Measurements from ENCODE around the gene CNDP1. TPM values are rescaled to one million over a fixed set of nuclear protein-coding genes. Genes with fewer than 3 reads are reported as not detected.

CNDP1 gene
- polyA plus RNA-seq, 3 donors: not detected

DNA sequence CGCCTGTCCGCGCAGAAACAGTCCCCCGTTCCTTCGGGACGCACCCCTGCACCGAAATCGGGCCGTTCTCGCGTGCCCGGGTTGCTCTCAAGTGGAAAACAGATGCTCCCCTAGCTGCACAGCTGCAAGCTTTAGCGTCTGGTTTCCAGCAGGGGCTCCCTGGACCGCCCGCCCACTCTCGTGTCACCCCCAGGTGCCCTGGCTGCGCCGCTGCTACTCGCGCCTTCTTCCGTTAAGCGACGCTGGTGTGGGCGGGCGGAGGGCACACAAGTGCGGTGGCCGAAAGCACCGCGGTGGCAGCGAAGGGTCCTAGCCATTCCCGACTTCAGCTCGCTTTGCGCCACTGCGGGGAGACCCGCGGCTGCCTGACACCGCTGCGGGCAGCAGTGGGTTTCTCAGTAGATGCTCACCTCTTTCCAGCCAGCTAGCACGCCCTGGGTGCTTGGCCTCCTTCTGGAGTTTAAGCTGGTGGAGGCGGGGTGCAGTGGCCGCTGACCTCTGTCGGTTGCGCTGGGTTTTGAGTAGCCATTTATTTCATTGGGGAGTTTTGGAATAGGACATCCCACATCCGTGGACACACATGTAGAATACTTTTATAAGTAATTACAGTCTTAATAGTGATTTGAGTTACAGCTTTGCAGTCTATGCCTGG lies 64.2 kb downstream of the CNDP1 start:
- peak overlapping the region; percentile 91 to 95 for H3K4me3 Mint-ChIP-seq
- peaks cover 34 to 38% of the 10 kb centered on the region in 2 donors for H3K4me1 ChIP-seq (ENCODE audit: control insufficient read depth in 1 of 2, insufficient read depth in 2 of 2, low read length in 2 of 2)
- H3K4me2 ChIP-seq (replicated peaks; ENCODE audit: extremely low read depth, low read length, poor library complexity, severe bottlenecking): peak overlapping the region; percentile 92
- H3K9me3 ChIP-seq (replicated peaks in 1 of 2; ENCODE audit: control insufficient read depth in 1 of 2, insufficient read depth in 1 of 2, low read length in 2 of 2): no peaks in the 10 kb centered on the region
- H3K27me3 Mint-ChIP-seq (ENCODE audit: low read depth in 3 of 3): no peaks in the 10 kb centered on the region
- peaks cover 11 to 18% of the 10 kb centered on the region in 2 donors for H3K36me3 Mint-ChIP-seq
- peak overlapping the region; percentile 94 for H2AFZ ChIP-seq (ENCODE audit: insufficient read depth, low read depth, low read length, poor library complexity, severe bottlenecking)
- under 1% methylated on average over 38 of the region's 44 CpGs for WGBS (ENCODE audit: insufficient coverage)
- peak overlapping the region; percentile 58 to 98 for H3K27ac ChIP-seq (ENCODE audit: low read depth in 1 of 2, low read length in 2 of 2)
- peak overlapping the region; percentile 95 for H3K9ac ChIP-seq (ENCODE audit: insufficient read depth, low read length, poor library complexity, severe bottlenecking)
- H3K4me1 Mint-ChIP-seq: peaks cover 43% of the 10 kb centered on the region
- peak overlapping the region; percentile 85 to 97 (median 85) for H3K4me3 ChIP-seq (replicated peaks in 1 of 3; ENCODE audit: low read depth in 2 of 3, low read length in 3 of 3)
- TF ChIP-seq, protein P1, sequence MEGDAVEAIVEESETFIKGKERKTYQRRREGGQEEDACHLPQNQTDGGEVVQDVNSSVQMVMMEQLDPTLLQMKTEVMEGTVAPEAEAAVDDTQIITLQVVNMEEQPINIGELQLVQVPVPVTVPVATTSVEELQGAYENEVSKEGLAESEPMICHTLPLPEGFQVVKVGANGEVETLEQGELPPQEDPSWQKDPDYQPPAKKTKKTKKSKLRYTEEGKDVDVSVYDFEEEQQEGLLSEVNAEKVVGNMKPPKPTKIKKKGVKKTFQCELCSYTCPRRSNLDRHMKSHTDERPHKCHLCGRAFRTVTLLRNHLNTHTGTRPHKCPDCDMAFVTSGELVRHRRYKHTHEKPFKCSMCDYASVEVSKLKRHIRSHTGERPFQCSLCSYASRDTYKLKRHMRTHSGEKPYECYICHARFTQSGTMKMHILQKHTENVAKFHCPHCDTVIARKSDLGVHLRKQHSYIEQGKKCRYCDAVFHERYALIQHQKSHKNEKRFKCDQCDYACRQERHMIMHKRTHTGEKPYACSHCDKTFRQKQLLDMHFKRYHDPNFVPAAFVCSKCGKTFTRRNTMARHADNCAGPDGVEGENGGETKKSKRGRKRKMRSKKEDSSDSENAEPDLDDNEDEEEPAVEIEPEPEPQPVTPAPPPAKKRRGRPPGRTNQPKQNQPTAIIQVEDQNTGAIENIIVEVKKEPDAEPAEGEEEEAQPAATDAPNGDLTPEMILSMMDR (IDR thresholded peaks at IDR 0.05): peak; percentile 22
- peaks cover 0 to 3% (median 0%) of the 10 kb centered on the region in 7 donors for H3K9me3 Mint-ChIP-seq
- H3K36me3 ChIP-seq (replicated peaks in 1 of 2; ENCODE audit: control insufficient read depth in 1 of 2, insufficient read depth in 2 of 2, low read length in 2 of 2): peaks cover 0 to 5% of the 10 kb centered on the region in 2 donors
- intact Hi-C loops (cut with micrococcal nuclease): loop anchor here (10.0 kb wide), 2 partner anchors 104 to 354 kb away; partner anchors contain the start of gene CNDP2 (in 1 of the 2)
- H4K20me1 ChIP-seq (ENCODE audit: insufficient read depth, low read length): peaks cover 31% of the 10 kb centered on the region
- peaks cover 88% of the 10 kb centered on the region for H3K79me2 ChIP-seq (ENCODE audit: insufficient read depth, low read length)
- peak in 2 of 3 donors; percentile 18 to 35 for DNase-seq
- peak overlapping the region; percentile 78 to 99 (median 98) for H3K27ac Mint-ChIP-seq
- H3K27me3 ChIP-seq (ENCODE audit: control insufficient read depth in 2 of 2, insufficient read depth in 2 of 2, low read length in 2 of 2): no peaks in the 10 kb centered on the region

GRCh38 chr18:74604361-74604760 lies 70.1 kb downstream of the CNDP1 start:
- peaks cover 89% of the 10 kb centered on the region for H3K79me2 ChIP-seq (ENCODE audit: insufficient read depth, low read length)
- no peak overlapping the region for H3K27ac Mint-ChIP-seq

More at GRCh38 chr18:74604361-74604760, 70.1 kb downstream of the CNDP1 start:
- Mint-ChIP-seq H3K4me1 (peaks cover 17% of the 10 kb centered on the region), H3K27me3 (ENCODE audit: low read depth in 3 of 3) (no peaks in the 10 kb centered on the region), H3K9me3 (peaks cover 0 to 3% (median 0%) of the 10 kb centered on the region in 7 donors), H3K4me3 (no peak overlapping the region), H3K36me3 (peaks cover 15% of the 10 kb centered on the region in 2 donors)
- intact Hi-C loops (cut with micrococcal nuclease): no loop called here
- Histone ChIP-seq H3K36me3 (replicated peaks in 1 of 2; ENCODE audit: control insufficient read depth in 1 of 2, insufficient read depth in 2 of 2, low read length in 2 of 2) (no peaks in the 10 kb centered on the region), H3K4me1 (ENCODE audit: control insufficient read depth in 1 of 2, insufficient read depth in 2 of 2, low read length in 2 of 2) (no peaks in the 10 kb centered on the region), H3K9ac (ENCODE audit: insufficient read depth, low read length, poor library complexity, severe bottlenecking) (no peak overlapping the region), H3K27me3 (ENCODE audit: control insufficient read depth in 2 of 2, insufficient read depth in 2 of 2, low read length in 2 of 2) (no peaks in the 10 kb centered on the region), H3K27ac (ENCODE audit: low read depth in 1 of 2, low read length in 2 of 2) (no peak overlapping the region), H3K4me3 (replicated peaks in 1 of 3; ENCODE audit: low read depth in 2 of 3, low read length in 3 of 3) (no peak overlapping the region), H2AFZ (ENCODE audit: insufficient read depth, low read depth, low read length, poor library complexity, severe bottlenecking) (no peak overlapping the region), H3K9me3 (replicated peaks in 1 of 2; ENCODE audit: control insufficient read depth in 1 of 2, insufficient read depth in 1 of 2, low read length in 2 of 2) (no peaks in the 10 kb centered on the region), H4K20me1 (ENCODE audit: insufficient read depth, low read length) (peaks cover 55% of the 10 kb centered on the region), H3K4me2 (replicated peaks; ENCODE audit: extremely low read depth, low read length, poor library complexity, severe bottlenecking) (no peak overlapping the region)
- DNase-seq: no peak
- TF ChIP-seq, protein P1 (IDR thresholded peaks at IDR 0.05): no peak
